ENCODE measurements around the gene RNF220. TPM values are rescaled to one million over a fixed set of nuclear protein-coding genes. Genes with fewer than 3 reads are reported as not detected.

RNF220 gene
- total and polyA plus RNA-seq, 9 of the 15 experiments (the other 6 are each of a cell fraction or from before 2014, with no cell fraction given): 5.1 to 117 (median 66.9) TPM

DNA sequence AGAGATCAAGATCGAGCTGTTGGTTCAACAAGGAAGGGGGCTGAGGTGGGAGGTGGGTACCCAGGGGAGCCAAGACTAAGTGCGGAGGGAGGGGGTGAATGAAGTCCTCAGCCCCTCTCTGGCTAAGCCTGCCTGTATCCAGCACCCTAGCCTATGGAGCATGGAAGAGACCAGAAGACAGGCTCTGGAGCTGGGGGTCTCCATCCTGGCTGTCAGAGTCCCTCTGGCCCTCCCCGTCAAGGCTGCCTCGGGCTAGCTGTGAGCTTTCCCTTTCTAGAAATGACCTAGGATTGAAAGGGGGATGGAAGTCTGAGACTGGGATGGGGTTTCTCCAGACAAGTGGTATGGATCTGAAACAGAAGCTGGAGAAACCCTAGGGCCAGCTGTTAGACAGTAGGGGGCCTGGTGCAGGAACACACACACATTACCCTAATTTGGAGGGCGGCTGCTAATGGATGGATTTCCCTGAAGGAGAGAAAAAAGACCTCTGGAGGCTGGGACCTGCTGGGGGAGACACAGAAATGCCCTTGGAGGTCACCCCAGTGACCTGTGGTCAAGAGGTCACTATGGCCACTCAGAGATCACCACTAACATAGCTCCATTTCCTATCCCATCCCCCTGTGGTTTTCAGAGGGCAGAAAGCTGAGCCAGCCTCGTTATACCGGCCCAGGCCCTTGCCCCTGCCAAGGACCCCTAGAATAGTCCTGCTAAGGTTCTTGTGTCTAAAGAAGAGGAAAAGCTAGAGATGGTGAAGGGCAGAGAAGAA is 161.4 kb downstream of the RNF220 start:
- no peaks in the 10 kb centered on the region for H3K79me2 ChIP-seq (ENCODE audit: control insufficient read depth, insufficient read depth, low read length)
- H4K20me1 ChIP-seq (replicated peaks; ENCODE audit: control insufficient read depth, insufficient read depth, low read length): peaks cover 15% of the 10 kb centered on the region
- no peaks in the 10 kb centered on the region for H3K36me3 ChIP-seq (ENCODE audit: control insufficient read depth, insufficient read depth, low read length)
- peaks cover 72 to 91% of the 10 kb centered on the region in 2 experiments for H3K27me3 ChIP-seq (ENCODE audit: control insufficient read depth in 2 of 2, insufficient read depth in 2 of 2, low read length in 2 of 2)
- ChIA-PET POLR2A (no interaction called here), CTCF (ENCODE audit: low intra/inter-chr PET ratio) (no interaction called here)
- in situ Hi-C loops (cut with MboI) (no loop called here), intact Hi-C loops (cut with micrococcal nuclease) (no loop called here)
- H3K4me3 ChIP-seq: no peak overlapping the region
- TF ChIP-seq MAFK (IDR thresholded peaks at IDR 0.05; ENCODE audit: low read length) (no peak), PYGO2 (tag; IDR thresholded peaks at IDR 0.05) (no peak), PRPF4 (IDR thresholded peaks at IDR 0.05; ENCODE audit: insufficient read depth, low read depth, low read length, poor library complexity, severe bottlenecking) (no peak), NR4A1 (CRISPR knock-in tag; IDR thresholded peaks at IDR 0.05) (no peak), NR4A1 (tag; IDR thresholded peaks at IDR 0.05) (no peak)
- BruUV-seq (replicated peaks): no TSS peak
- H3K9ac ChIP-seq (ENCODE audit: insufficient read depth in 1 of 2, low read depth in 2 of 2, low read length in 2 of 2): no peak overlapping the region
- no peak overlapping the region for H3K27ac ChIP-seq (ENCODE audit: extremely low read depth, low read depth, low read length)
- ATAC-seq (no peak), DNase-seq (ENCODE audit: extremely low read depth in 1 of 4, low spot score in 3 of 4) (no peak), FAIRE-seq (no peak)
- H3K4me1 ChIP-seq (replicated peaks in 1 of 2; ENCODE audit: control insufficient read depth in 2 of 2, insufficient read depth in 2 of 2, low read length in 2 of 2): no peaks in the 10 kb centered on the region
- no peaks in the 10 kb centered on the region for H3K9me3 ChIP-seq (replicated peaks; ENCODE audit: control insufficient read depth, insufficient read depth, low read depth, low read length)
- H3K4me2 ChIP-seq (ENCODE audit: insufficient read depth, low read length): no peak overlapping the region
- no peak overlapping the region for H2AFZ ChIP-seq (ENCODE audit: low read depth, low read length)
- WGBS (ENCODE audit: insufficient coverage, low coverage, missing lambda C conversion rate): 0% methylated on average over 7 of the region's 7 CpGs
- no peaks in the 10 kb centered on the region for H3K9me1 ChIP-seq (ENCODE audit: control insufficient read depth, insufficient read depth, low read length)

Data from K562 (cell line).